IgD-negative memory B cell (primary cell): ENCODE data around the gene ZSWIM5. TPM values are rescaled to one million over a fixed set of nuclear protein-coding genes. Genes with fewer than 3 reads are reported as not detected.

Experiments used
- H3K27ac Mint-ChIP-seq, 3 donors: one replicate each; pipeline ENCODE4 v1.8.0; 2020 to 2022; ENCODE audit warnings: mild to moderate bottlenecking in 3 of 3, mixed read lengths in 3 of 3, moderate library complexity in 1 of 3
- H3K27me3 Mint-ChIP-seq: one replicate; pipeline ENCODE4 v1.8.0; 2021; ENCODE audit warnings: mixed read lengths
- H3K36me3 Mint-ChIP-seq: one replicate; pipeline ENCODE4 v1.8.0; 2020; ENCODE audit warnings: mild to moderate bottlenecking, mixed read lengths
- H3K4me1 Mint-ChIP-seq, 3 donors: one replicate each; pipeline ENCODE4 v1.8.0; 2020 to 2022; ENCODE audit warnings: mixed read lengths in 3 of 3, mild to moderate bottlenecking in 1 of 3
- H3K4me3 Mint-ChIP-seq, 4 donors: one replicate each; pipeline ENCODE4 v1.8.0; 2020 to 2022; ENCODE audit warnings: mild to moderate bottlenecking in 4 of 4, mixed read lengths in 4 of 4, moderate library complexity in 3 of 4
- H3K9me3 Mint-ChIP-seq, 3 donors: one replicate each; pipeline ENCODE4 v1.8.0; 2020 to 2021; ENCODE audit warnings: mixed read lengths in 3 of 3, mild to moderate bottlenecking in 1 of 3
- polyA plus RNA-seq: library from polyadenylated mRNA; unstranded; fragments of 300-500 nt; fragmentation: Illumina TruSeq; gene quantifications from one replicate; pipeline ENCODE4 v1.2.3, GENCODE V29; 2021

ZSWIM5 gene
- polyA plus RNA-seq, 1 donor from 2014 or later, result 0.14 TPM

GRCh38 chr1:45057542-45057941, 148.9 kb downstream of the ZSWIM5 start:
- Mint-ChIP-seq H3K27me3 (no peaks in the 10 kb centered on the region), H3K36me3 (peaks cover 2% of the 10 kb centered on the region), H3K9me3 (no peaks in the 10 kb centered on the region), H3K4me3 (no peak overlapping the region), H3K4me1 (peaks cover 5 to 7% (median 7%) of the 10 kb centered on the region in 3 donors), H3K27ac (no peak overlapping the region)

GRCh38 chr1:45051005-45051772, 155.2 kb downstream of the ZSWIM5 start:
- no peaks in the 10 kb centered on the region for H3K9me3 Mint-ChIP-seq

GRCh38 chr1:45047032-45047431, 159.4 kb downstream of the ZSWIM5 start:
- no peak overlapping the region for H3K4me3 Mint-ChIP-seq
- no peaks in the 10 kb centered on the region for H3K9me3 Mint-ChIP-seq
- H3K36me3 Mint-ChIP-seq, result no peaks in the 10 kb centered on the region
- no peaks in the 10 kb centered on the region for H3K27me3 Mint-ChIP-seq
- H3K4me1 Mint-ChIP-seq, result peaks cover 7 to 12% (median 12%) of the 10 kb centered on the region in 3 donors
- no peak overlapping the region for H3K27ac Mint-ChIP-seq

More at GRCh38 chr1:45051005-45051772, 155.2 kb downstream of the ZSWIM5 start:
- H3K4me3 Mint-ChIP-seq, result peak overlapping the region in 3 of 4 donors; percentile 38 to 79 (median 53)
- peak overlapping the region in 2 of 3 donors; percentile 1 to 77 for H3K27ac Mint-ChIP-seq
- H3K36me3 Mint-ChIP-seq, result peaks cover 2% of the 10 kb centered on the region
- peaks cover 13 to 19% (median 19%) of the 10 kb centered on the region in 3 donors for H3K4me1 Mint-ChIP-seq
- no peaks in the 10 kb centered on the region for H3K27me3 Mint-ChIP-seq

- no peaks in the 10 kb centered on the region for H3K36me3 Mint-ChIP-seq
Observed at GRCh38 chr1:45044916-45045315, 161.5 kb downstream of the ZSWIM5 start.

GRCh38 chr1:45043094-45043493, 163.3 kb downstream of the ZSWIM5 start:
- Mint-ChIP-seq H3K36me3 (no peaks in the 10 kb centered on the region), H3K27me3 (no peaks in the 10 kb centered on the region), H3K27ac (no peak overlapping the region), H3K4me3 (no peak overlapping the region), H3K9me3 (no peaks in the 10 kb centered on the region), H3K4me1 (no peaks in the 10 kb centered on the region)

More at GRCh38 chr1:45044916-45045315, 161.5 kb downstream of the ZSWIM5 start:
- Mint-ChIP-seq H3K4me3 (no peak overlapping the region), H3K27ac (no peak overlapping the region), H3K4me1 (peaks cover 0 to 5% (median 4%) of the 10 kb centered on the region in 3 donors), H3K27me3 (no peaks in the 10 kb centered on the region), H3K9me3 (no peaks in the 10 kb centered on the region)

GRCh38 chr1:45040297-45040696, 166.1 kb downstream of the ZSWIM5 start:
- Mint-ChIP-seq H3K9me3 (no peaks in the 10 kb centered on the region), H3K27ac (no peak overlapping the region)

GRCh38 chr1:45038661-45039364, 167.6 kb downstream of the ZSWIM5 start:
- H3K36me3 Mint-ChIP-seq, result no peaks in the 10 kb centered on the region

More at GRCh38 chr1:45040297-45040696, 166.1 kb downstream of the ZSWIM5 start:
- Mint-ChIP-seq H3K4me1 (no peaks in the 10 kb centered on the region), H3K27me3 (no peaks in the 10 kb centered on the region), H3K4me3 (no peak overlapping the region), H3K36me3 (no peaks in the 10 kb centered on the region)

GRCh38 chr1:45038240-45038639, 168.2 kb downstream of the ZSWIM5 start:
- Mint-ChIP-seq H3K27ac (no peak overlapping the region), H3K4me1 (peaks cover 4 to 5% (median 4%) of the 10 kb centered on the region in 3 donors), H3K9me3 (no peaks in the 10 kb centered on the region), H3K4me3 (no peak overlapping the region), H3K36me3 (no peaks in the 10 kb centered on the region), H3K27me3 (no peaks in the 10 kb centered on the region)

More at GRCh38 chr1:45038661-45039364, 167.6 kb downstream of the ZSWIM5 start:
- H3K4me1 Mint-ChIP-seq, result peaks cover 0 to 2% (median 0%) of the 10 kb centered on the region in 3 donors
- no peaks in the 10 kb centered on the region for H3K27me3 Mint-ChIP-seq
- H3K4me3 Mint-ChIP-seq, result no peak overlapping the region
- no peak overlapping the region for H3K27ac Mint-ChIP-seq
- H3K9me3 Mint-ChIP-seq, result no peaks in the 10 kb centered on the region

- Mint-ChIP-seq H3K4me3 (no peak overlapping the region), H3K27ac (no peak overlapping the region), H3K27me3 (no peaks in the 10 kb centered on the region), H3K4me1 (peaks cover 5 to 6% (median 5%) of the 10 kb centered on the region in 3 donors), H3K36me3 (no peaks in the 10 kb centered on the region), H3K9me3 (no peaks in the 10 kb centered on the region)
Observed at GRCh38 chr1:45037456-45037855, 168.9 kb downstream of the ZSWIM5 start.

GRCh38 chr1:45035631-45036301, 170.6 kb downstream of the ZSWIM5 start:
- H3K27ac Mint-ChIP-seq, result no peak overlapping the region
- no peaks in the 10 kb centered on the region for H3K27me3 Mint-ChIP-seq
- H3K9me3 Mint-ChIP-seq, result no peaks in the 10 kb centered on the region
- no peaks in the 10 kb centered on the region for H3K36me3 Mint-ChIP-seq
- peak overlapping the region in 1 of 4 donors; percentile 73 for H3K4me3 Mint-ChIP-seq
- peaks cover 5 to 6% (median 5%) of the 10 kb centered on the region in 3 donors for H3K4me1 Mint-ChIP-seq

- H3K27ac Mint-ChIP-seq, result peak overlapping the region in 1 of 3 donors; percentile 31
- H3K27me3 Mint-ChIP-seq, result no peaks in the 10 kb centered on the region
- no peaks in the 10 kb centered on the region for H3K9me3 Mint-ChIP-seq
- H3K4me3 Mint-ChIP-seq, result peak overlapping the region in 1 of 4 donors; percentile 68
- peaks cover 5 to 6% (median 5%) of the 10 kb centered on the region in 3 donors for H3K4me1 Mint-ChIP-seq
- peaks cover 2% of the 10 kb centered on the region for H3K36me3 Mint-ChIP-seq
Observed at GRCh38 chr1:45033356-45033755, 173.0 kb downstream of the ZSWIM5 start.

GRCh38 chr1:45032837-45033236, 173.6 kb downstream of the ZSWIM5 start:
- Mint-ChIP-seq H3K9me3 (no peaks in the 10 kb centered on the region), H3K4me3 (no peak overlapping the region), H3K36me3 (peaks cover 2% of the 10 kb centered on the region), H3K4me1 (peaks cover 5 to 6% (median 5%) of the 10 kb centered on the region in 3 donors), H3K27me3 (no peaks in the 10 kb centered on the region), H3K27ac (no peak overlapping the region)

- Mint-ChIP-seq H3K9me3 (no peaks in the 10 kb centered on the region), H3K4me3 (no peak overlapping the region), H3K27ac (no peak overlapping the region), H3K4me1 (no peaks in the 10 kb centered on the region), H3K27me3 (no peaks in the 10 kb centered on the region), H3K36me3 (peaks cover 3% of the 10 kb centered on the region)
Observed at GRCh38 chr1:45026446-45026845, 180.0 kb downstream of the ZSWIM5 start.

- Mint-ChIP-seq H3K27me3 (no peaks in the 10 kb centered on the region), H3K4me3 (no peak overlapping the region), H3K9me3 (no peaks in the 10 kb centered on the region), H3K27ac (no peak overlapping the region), H3K4me1 (peaks cover 0 to 1% (median 0%) of the 10 kb centered on the region in 3 donors), H3K36me3 (peaks cover 2% of the 10 kb centered on the region)
Observed at GRCh38 chr1:45023663-45024062, 182.7 kb downstream of the ZSWIM5 start.
